KMS-11 (cell line): ENCODE measurements around the gene CBX6.

Experiments used
- H2AFZ ChIP-seq: fragments of 200-600 bp; sonication (generic); 2 replicates; pipeline ENCODE4 v1.6.1; 2016; ENCODE audit warnings: antibody characterized with exemption, mixed run types, low read depth
- H3K27ac ChIP-seq: fragments of 200-600 bp; sonication (generic); 2 replicates; pipeline ENCODE4 v1.6.1; 2016; ENCODE audit warnings: mild to moderate bottlenecking, mixed run types
- H3K27me3 ChIP-seq: fragments of 200-600 bp; sonication (generic); 2 replicates; pipeline ENCODE4 v1.6.1; 2017; ENCODE audit warnings: mild to moderate bottlenecking, low read depth, mixed run types, moderate library complexity; ENCODE audit not compliant: insufficient read depth
- H3K36me3 ChIP-seq: fragments of 200-600 bp; sonication (generic); 2 replicates; pipeline ENCODE4 v1.6.1; 2017; ENCODE audit warnings: mild to moderate bottlenecking, mixed run types; ENCODE audit not compliant: insufficient read depth
- H3K4me1 ChIP-seq: fragments of 200-600 bp; sonication (generic); 2 replicates; pipeline ENCODE4 v1.6.1; 2016; ENCODE audit warnings: mild to moderate bottlenecking, low read depth, mixed run types; ENCODE audit not compliant: poor library complexity, severe bottlenecking
- H3K4me2 ChIP-seq: fragments of 200-600 bp; sonication (generic); 2 replicates; pipeline ENCODE4 v1.7.0; 2016; ENCODE audit warnings: mild to moderate bottlenecking, mixed run types
- H3K4me3 ChIP-seq: fragments of 200-600 bp; sonication (generic); IDR thresholded peaks from 2 replicates; pipeline ENCODE4 v1.6.1; 2017; ENCODE audit warnings: low read depth, low read length, mixed read lengths; ENCODE audit not compliant: insufficient read depth
- H3K79me2 ChIP-seq: fragments of 200-600 bp; sonication (generic); 2 replicates; pipeline ENCODE4 v1.6.1; 2016; ENCODE audit warnings: low read depth, mixed run types; ENCODE audit not compliant: insufficient read depth
- H3K9ac ChIP-seq: fragments of 200-600 bp; sonication (generic); 2 replicates; pipeline ENCODE4 v1.6.1; 2016; ENCODE audit warnings: mild to moderate bottlenecking, mixed run types
- H4K20me1 ChIP-seq: fragments of 200-600 bp; sonication (generic); 2 replicates; pipeline ENCODE4 v1.6.1; 2016; ENCODE audit warnings: mild to moderate bottlenecking, mixed run types; ENCODE audit not compliant: insufficient read depth
- CTCF ChIP-seq: fragments of 200-600 bp; sonication (generic); conservative IDR thresholded peaks from 2 replicates; pipeline ENCODE4 v1.6.1; 2017; ENCODE audit warnings: low read depth, mild to moderate bottlenecking, antibody characterized with exemption, low read length, moderate library complexity, mixed read lengths

Gene CBX6

DNA sequence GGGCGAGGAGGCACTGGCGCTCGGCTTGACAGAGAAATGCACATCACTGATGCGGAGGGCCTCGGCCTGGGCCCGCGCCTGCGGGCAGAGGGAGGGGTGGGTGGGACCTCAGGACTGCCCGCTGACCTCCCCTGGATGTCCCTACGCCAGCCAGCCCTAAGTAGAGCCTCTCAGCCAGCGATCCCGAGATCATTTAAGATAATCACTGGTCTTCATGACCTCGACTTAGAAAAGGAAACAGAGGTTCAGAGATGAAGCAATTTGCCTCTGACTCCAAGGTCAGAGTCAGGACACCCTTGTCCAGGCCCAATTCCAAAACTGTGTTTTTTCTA, 4.9 kb downstream of the CBX6 start:
- H3K27me3 ChIP-seq: no peaks in the 10 kb centered on the region
- no peak overlapping the region for H3K27ac ChIP-seq
- H4K20me1 ChIP-seq: no peaks in the 10 kb centered on the region
- no peak overlapping the region for H2AFZ ChIP-seq
- H3K9ac ChIP-seq: no peak overlapping the region
- no peak overlapping the region for H3K4me3 ChIP-seq
- no peaks in the 10 kb centered on the region for H3K36me3 ChIP-seq
- H3K79me2 ChIP-seq: peaks cover 12% of the 10 kb centered on the region
- no peak for TF ChIP-seq CTCF
- no peak overlapping the region for H3K4me2 ChIP-seq
- H3K4me1 ChIP-seq: peaks cover 25% of the 10 kb centered on the region

GRCh38 chr22:38866399-38867123, 5.5 kb downstream of the CBX6 start:
- Histone ChIP-seq H3K9ac (no peak overlapping the region), H3K4me3 (no peak overlapping the region), H4K20me1 (no peaks in the 10 kb centered on the region), H3K4me1 (peaks cover 25% of the 10 kb centered on the region), H3K27me3 (no peaks in the 10 kb centered on the region), H2AFZ (no peak overlapping the region), H3K79me2 (peaks cover 12% of the 10 kb centered on the region), H3K4me2 (no peak overlapping the region), H3K27ac (no peak overlapping the region), H3K36me3 (no peaks in the 10 kb centered on the region)
- no peak for TF ChIP-seq CTCF

GRCh38 chr22:38866024-38866398, 6.0 kb downstream of the CBX6 start:
- TF ChIP-seq CTCF: no peak
- Histone ChIP-seq H3K27ac (no peak overlapping the region), H4K20me1 (no peaks in the 10 kb centered on the region), H3K79me2 (peaks cover 6% of the 10 kb centered on the region), H3K4me2 (no peak overlapping the region), H3K9ac (no peak overlapping the region), H3K4me3 (no peak overlapping the region), H3K36me3 (no peaks in the 10 kb centered on the region), H3K27me3 (no peaks in the 10 kb centered on the region), H3K4me1 (peaks cover 25% of the 10 kb centered on the region), H2AFZ (no peak overlapping the region)

GRCh38 chr22:38865201-38866023, 6.6 kb downstream of the CBX6 start:
- H3K27me3 ChIP-seq: no peaks in the 10 kb centered on the region
- no peak overlapping the region for H3K27ac ChIP-seq
- no peak overlapping the region for H3K9ac ChIP-seq
- no peak overlapping the region for H3K4me3 ChIP-seq
- no peak for TF ChIP-seq CTCF
- no peak overlapping the region for H2AFZ ChIP-seq
- H3K79me2 ChIP-seq: peaks cover under 1% of the 10 kb centered on the region; the same call in 1 of the 2 replicates
- H4K20me1 ChIP-seq: no peaks in the 10 kb centered on the region
- H3K4me1 ChIP-seq: peaks cover 21% of the 10 kb centered on the region
- H3K36me3 ChIP-seq: no peaks in the 10 kb centered on the region
- H3K4me2 ChIP-seq: no peak overlapping the region
